T1000 (cell line): ENCODE data around the gene OR2M3.
"Not testable (repeated sequence)": the region's sequence is repeated elsewhere in the genome, so short reads cannot be mapped to it uniquely, and the experiment has no call there.

Experiments used
- DNase-seq: peaks from one replicate; lab custom pipeline; 2025; ENCODE audit warnings: mixed read lengths; lab: John Stamatoyannopoulos, UW

OR2M3 gene

DNA sequence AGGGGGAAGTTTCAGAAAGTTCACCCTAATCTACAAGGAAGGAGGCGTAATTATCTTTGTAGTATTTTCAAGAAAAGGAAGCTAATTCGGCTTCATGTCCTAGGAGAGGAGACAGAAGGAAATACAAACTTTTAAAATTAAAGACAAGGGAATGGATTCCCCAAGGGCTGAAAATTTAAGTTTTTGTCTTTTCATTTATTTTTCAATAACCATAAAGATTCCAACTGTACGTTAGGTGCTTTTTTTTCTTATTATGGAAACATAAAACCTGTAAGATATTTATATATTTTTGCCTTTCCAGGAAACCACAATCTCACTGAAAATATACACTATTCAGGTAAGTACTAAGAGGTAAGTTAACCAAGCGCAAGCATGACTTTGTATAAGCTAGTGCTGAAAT is at the start of gene OR2M3:
Gene OR2M3 (plus strand): TSS at position 301 of the 400 bp plus-strand sequence. CDS start 5,803 bp downstream, outside the sequence.
- DNase-seq: no peak

DNA sequence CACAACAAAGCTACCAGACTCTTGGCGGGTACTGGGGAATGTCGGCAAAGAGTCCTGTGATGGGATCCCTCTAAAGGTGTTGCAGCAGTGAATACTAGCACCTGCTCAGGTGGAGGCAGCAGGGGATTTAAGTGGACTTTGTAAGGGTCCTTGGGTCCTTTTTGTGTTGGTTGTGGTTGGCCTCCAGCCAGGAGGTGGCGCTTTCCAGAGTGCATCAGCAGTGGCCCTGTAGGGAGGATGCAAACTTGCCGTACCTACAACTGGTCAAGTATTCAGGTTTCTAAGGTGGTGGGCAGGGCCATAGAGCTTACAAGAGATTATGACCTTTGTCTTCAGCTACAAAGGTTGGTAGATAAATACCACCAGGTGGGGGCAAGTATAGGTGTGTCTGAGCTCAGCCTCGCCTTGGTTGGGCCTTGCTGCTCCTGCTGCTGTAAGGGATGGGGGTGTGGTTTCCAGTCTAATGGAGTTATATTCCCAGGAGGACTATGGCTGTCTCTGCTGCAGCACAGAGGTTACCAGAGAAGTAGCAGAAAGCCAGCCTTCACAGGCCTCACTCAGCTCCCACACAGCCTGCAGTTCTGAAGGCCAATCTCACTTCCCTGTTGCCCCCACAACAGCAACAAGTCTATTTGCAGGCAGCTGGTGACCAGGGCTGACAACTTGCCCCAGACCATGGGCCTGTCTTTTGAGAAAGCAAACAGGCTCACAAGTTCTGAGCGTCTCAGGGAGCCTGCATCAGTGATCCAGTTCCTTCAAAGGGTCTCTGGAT is 44.8 kb upstream of the OR2M3 start:
- DNase-seq: no peak

DNA sequence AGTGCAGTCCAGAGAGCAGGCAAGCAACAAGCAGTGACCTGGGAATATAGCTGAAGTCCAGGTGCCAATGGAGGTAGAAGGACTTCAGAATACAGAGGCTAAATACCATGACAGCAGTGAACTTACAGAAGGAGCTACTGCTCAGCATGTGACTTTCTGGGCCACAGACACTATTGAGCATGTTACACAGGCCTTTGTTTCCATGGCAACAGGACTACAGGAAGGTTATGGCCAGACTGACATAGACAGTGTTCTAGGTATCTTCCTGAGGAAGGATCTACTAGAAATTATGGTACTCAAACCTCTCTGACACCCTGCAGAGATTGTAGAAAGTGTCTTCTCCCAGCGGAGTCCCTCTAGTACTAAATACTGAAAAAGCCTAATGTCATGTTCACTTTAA is 41.1 kb upstream of the OR2M3 start:
- no peak for DNase-seq

- DNase-seq: no peak
Measured at GRCh38 chr1:248158758-248159157, 38.3 kb upstream of the OR2M3 start.

GRCh38 chr1:248164031-248164430 is 33.0 kb upstream of the OR2M3 start:
- no peak for DNase-seq

DNA sequence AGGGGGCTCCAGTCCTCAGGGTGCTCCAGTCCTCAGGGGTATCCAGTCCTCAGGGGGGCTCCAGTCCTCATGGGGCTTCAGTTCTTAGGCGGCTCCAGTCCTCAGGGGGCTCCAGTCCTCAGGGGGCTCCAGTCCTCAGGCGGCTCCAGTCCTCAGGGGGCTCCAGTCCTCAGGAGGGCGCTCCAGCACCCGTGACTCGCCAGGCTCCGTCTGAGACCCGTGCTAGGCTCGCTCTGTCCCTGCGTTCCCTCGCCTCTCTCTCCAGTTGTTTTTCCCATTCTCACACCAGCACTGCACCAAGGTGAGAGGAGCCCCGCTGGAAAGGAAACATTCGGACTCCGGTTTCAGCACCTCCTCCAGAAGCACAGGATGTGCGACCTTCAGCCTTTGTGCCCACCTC is 31.9 kb upstream of the OR2M3 start:
- no peak for DNase-seq

DNA sequence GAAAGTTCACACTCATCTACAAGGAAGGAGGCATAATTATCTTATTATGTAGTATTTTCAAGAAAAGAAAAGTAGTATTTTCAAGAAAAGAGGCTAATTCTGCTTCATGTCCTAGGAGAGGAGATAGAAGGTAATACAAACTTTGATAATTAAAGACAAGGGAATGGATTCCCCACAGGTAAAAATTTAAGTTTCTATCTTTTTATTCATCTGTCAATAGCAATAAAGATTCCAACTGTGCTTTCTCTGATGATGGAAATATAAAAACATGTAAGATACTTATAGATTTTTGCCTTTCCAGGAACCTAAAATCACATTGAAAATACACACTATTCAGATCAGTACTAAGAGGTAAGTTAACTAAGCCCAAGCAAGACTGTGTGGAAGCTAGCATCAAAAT is 22.5 kb upstream of the OR2M3 start, which contains the start of gene OR2M2:
Gene OR2M2 (plus strand): TSS at position 301 of the 400 bp plus-strand sequence. CDS start 5,165 bp downstream, outside the sequence.
- no peak for DNase-seq

GRCh38 chr1:248183996-248184395 is 13.1 kb upstream of the OR2M3 start:
- no peak for DNase-seq

GRCh38 chr1:248187363-248187762 is 9.7 kb upstream of the OR2M3 start:
- no peak for DNase-seq

DNA sequence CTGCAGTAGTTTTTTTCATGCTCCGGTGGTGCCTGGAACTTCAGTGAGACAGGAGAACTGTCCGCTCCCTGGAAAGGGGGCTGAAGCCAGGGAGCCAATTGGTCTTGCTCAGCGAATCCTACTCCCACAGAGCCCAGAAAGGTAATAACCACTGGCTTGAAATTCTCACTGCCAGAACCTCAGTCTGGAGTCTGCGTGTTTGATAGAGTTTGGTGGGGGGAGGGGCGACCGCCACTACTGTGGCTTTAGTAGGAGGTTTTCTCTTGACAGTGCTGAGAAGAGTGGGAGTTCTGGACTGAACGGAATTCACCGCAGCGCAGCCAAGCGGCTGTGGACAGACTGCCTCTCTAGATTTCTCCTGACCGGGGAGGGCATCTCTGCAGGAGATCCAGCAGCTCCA is 8.0 kb upstream of the OR2M3 start:
- no peak for DNase-seq

GRCh38 chr1:248194117-248194516 is 2.9 kb upstream of the OR2M3 start:
- no peak for DNase-seq

DNA sequence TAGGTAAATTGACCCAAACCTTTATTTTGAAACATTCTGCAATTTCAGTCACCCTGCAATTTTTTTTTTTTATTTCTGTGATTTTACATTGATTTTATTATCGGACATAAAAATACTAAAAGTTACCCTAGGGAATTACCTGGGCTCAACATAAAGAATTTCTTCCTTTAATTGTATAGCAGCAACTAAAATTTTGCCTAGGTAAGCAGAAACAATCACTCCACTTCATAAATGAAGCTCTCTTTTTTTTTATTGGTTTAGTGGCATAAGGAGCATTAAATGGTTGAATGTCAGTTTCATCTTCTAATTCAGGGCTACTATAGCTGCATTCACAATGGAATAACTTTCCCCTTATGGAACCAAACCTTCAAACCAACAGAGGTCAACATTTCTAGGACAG is 18.8 kb downstream of the OR2M3 start:
- no peak for DNase-seq

- no peak for DNase-seq
Measured at GRCh38 chr1:248225537-248225936, 28.5 kb downstream of the OR2M3 start.

GRCh38 chr1:248229360-248229908 is 32.4 kb downstream of the OR2M3 start:
- DNase-seq: no peak

GRCh38 chr1:248231117-248231516 is 34.1 kb downstream of the OR2M3 start, which contains the start of gene OR2M4:
Gene OR2M4 (plus strand): TSS chr1:248231417. CDS start chr1:248238929, 7,512 bp downstream.
- DNase-seq: no peak

GRCh38 chr1:248239478-248239877 is 42.4 kb downstream of the OR2M3 start:
- no peak for DNase-seq

DNA sequence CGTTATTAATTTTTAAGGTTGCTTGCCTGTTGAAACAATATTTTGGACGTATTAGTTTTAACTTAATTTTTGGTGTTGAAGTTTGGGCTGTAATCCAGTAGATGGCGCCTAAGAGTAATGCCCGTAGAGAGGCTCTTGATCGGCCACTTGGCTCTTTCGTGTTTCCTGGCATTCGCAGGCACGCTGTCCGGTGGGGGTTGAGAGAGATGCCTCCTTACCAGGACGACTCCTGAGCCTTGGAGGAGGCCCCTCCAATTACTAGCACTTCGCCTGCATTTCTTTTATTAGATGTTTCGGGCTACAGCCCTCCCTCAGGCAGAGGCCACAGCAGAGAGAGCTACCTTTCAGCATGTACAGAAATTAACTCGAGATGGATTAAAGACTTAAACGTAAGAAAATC is 46.1 kb downstream of the OR2M3 start:
- DNase-seq: no peak

DNA sequence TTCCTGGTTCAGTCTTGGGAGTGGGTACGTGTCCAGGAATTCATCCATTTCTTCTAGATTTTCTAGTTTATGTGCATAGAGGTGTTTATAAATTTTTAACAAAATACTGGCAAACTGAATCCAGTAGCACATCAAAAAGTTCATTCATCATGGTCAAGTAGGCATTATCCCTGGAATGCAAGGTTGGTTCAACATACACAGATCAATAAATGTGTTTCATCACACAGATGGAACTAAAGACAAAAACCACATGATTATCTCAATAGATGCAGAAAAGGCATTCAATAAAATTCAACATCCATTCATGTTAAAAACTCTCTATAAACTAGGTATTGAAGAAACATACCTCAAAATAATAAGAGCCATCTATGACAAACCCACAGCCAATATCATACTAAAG is 62.2 kb downstream of the OR2M3 start:
- DNase-seq: not testable (repeated sequence)
